SW 1271 (cell line): ENCODE data around the gene IRAK4.

Source experiments
- DNase-seq, 2 experiments: peaks; one replicate each; lab custom pipeline; 2025; lab: John Stamatoyannopoulos, UW

IRAK4 gene

DNA sequence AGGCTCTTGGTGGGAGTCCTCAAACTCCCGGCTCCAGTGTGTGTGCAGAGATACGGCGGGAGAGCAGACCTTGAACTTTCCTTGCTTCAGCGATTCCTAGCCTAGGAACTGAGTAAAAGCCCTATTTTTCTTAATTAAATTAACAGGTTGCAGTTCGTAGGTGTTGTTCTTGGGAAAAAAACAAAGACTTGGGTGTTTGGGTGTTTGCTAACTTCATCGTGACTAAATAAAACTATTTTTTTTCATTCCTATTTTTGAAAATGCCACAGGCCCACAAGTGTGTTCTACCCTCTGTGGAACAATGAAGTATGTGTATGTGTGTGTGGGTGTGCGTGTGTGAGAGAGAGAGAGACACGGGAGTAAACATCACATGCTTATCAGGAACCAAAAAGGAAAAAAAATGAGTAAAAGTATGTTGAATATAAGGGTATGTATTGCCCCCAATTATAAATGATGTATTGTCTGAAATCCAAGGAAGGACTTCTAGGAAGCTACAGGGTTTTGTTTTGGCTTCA lies 77.8 kb downstream of the IRAK4 start:
- no peak for DNase-seq
